GM10266 (cell line): ENCODE results near the gene ATP13A2.
"Not testable (repeated sequence)": the region's sequence is repeated elsewhere in the genome, so short reads cannot be mapped to it uniquely, and the experiment has no call there.

Source experiments
- DNase-seq: peaks from one replicate; pipeline ENCODE4 v3.0.0; 2012; ENCODE audit errors: extremely low spot score
- CTCF ChIP-seq: IDR thresholded peaks from 2 replicates; pipeline ENCODE4 v1.5.1; 2012; ENCODE audit warnings: mild to moderate bottlenecking, low read depth; ENCODE audit not compliant: control insufficient read depth, insufficient read depth; ENCODE audit errors: missing control alignments

The ATP13A2 gene

GRCh38 chr1:16969057-16969611 is 42.6 kb downstream of the ATP13A2 start:
- TF ChIP-seq CTCF = no peak
- DNase-seq = no peak

- TF ChIP-seq CTCF = no peak
- DNase-seq = no peak
Measured at GRCh38 chr1:16968372-16968771, 43.4 kb downstream of the ATP13A2 start.

- no peak for DNase-seq
- TF ChIP-seq CTCF = no peak
Measured at GRCh38 chr1:16967962-16968361, 43.8 kb downstream of the ATP13A2 start.

- no peak for DNase-seq
- no peak for TF ChIP-seq CTCF
Measured at GRCh38 chr1:16967095-16967575, 44.6 kb downstream of the ATP13A2 start.

GRCh38 chr1:16966282-16966681 is 45.4 kb downstream of the ATP13A2 start:
- no peak for DNase-seq
- TF ChIP-seq CTCF = no peak

- DNase-seq = no peak
- no peak for TF ChIP-seq CTCF
Measured at GRCh38 chr1:16965486-16966067, 46.2 kb downstream of the ATP13A2 start.

GRCh38 chr1:16964169-16964568 is 47.6 kb downstream of the ATP13A2 start:
- not testable (repeated sequence) for DNase-seq

GRCh38 chr1:16961297-16962133 is 50.2 kb downstream of the ATP13A2 start:
- no peak for DNase-seq
- no peak for TF ChIP-seq CTCF
